Stimulated activated effector memory CD8-positive, alpha-beta T cell treated with anti-CD3 and anti-CD28 coated beads, Interleukin-12 subunit alpha, Interleukin-12 subunit beta, amount 100 ng/mL, for 72 hours (primary cell): ENCODE measurements around the gene DISP2.

ENCODE experiments used
- ATAC-seq: fragments of 150-1000 bp; cut with Tn5 transposase; 2 replicates; pipeline ENCODE4 v1.10.0; 2021
- DNase-seq, 2 donors: peaks; one replicate each; pipeline ENCODE4 v3.0.0; 2021 to 2022; ENCODE audit warnings: low spot score in 2 of 2
- H3K27ac Mint-ChIP-seq: one replicate; pipeline ENCODE4 v1.8.0; 2022; ENCODE audit warnings: mild to moderate bottlenecking, mixed read lengths
- H3K36me3 Mint-ChIP-seq: one replicate; pipeline ENCODE4 v1.8.0; 2022; ENCODE audit warnings: mild to moderate bottlenecking, mixed read lengths
- H3K4me1 Mint-ChIP-seq: one replicate; pipeline ENCODE4 v1.8.0; 2022; ENCODE audit warnings: mixed read lengths
- H3K4me3 Mint-ChIP-seq: one replicate; pipeline ENCODE4 v1.8.0; 2022; ENCODE audit warnings: mild to moderate bottlenecking, mixed read lengths
- H3K9me3 Mint-ChIP-seq: one replicate; pipeline ENCODE4 v1.8.0; 2022; ENCODE audit warnings: mixed read lengths

The DISP2 gene

GRCh38 chr15:40334541-40334940 is 23.5 kb upstream of the DISP2 start:
- Mint-ChIP-seq H3K27ac (no peak overlapping the region), H3K9me3 (no peaks in the 10 kb centered on the region), H3K4me3 (no peak overlapping the region), H3K36me3 (no peaks in the 10 kb centered on the region), H3K4me1 (peaks cover 20% of the 10 kb centered on the region)
- ATAC-seq (no peak), DNase-seq (no peak)

GRCh38 chr15:40334941-40335795 is 22.9 kb upstream of the DISP2 start:
- H3K36me3 Mint-ChIP-seq = no peaks in the 10 kb centered on the region
- no peak overlapping the region for H3K27ac Mint-ChIP-seq
- H3K4me3 Mint-ChIP-seq = no peak overlapping the region
- no peaks in the 10 kb centered on the region for H3K9me3 Mint-ChIP-seq
- no peak for ATAC-seq
- DNase-seq = no peak
- H3K4me1 Mint-ChIP-seq = peaks cover 20% of the 10 kb centered on the region

DNA sequence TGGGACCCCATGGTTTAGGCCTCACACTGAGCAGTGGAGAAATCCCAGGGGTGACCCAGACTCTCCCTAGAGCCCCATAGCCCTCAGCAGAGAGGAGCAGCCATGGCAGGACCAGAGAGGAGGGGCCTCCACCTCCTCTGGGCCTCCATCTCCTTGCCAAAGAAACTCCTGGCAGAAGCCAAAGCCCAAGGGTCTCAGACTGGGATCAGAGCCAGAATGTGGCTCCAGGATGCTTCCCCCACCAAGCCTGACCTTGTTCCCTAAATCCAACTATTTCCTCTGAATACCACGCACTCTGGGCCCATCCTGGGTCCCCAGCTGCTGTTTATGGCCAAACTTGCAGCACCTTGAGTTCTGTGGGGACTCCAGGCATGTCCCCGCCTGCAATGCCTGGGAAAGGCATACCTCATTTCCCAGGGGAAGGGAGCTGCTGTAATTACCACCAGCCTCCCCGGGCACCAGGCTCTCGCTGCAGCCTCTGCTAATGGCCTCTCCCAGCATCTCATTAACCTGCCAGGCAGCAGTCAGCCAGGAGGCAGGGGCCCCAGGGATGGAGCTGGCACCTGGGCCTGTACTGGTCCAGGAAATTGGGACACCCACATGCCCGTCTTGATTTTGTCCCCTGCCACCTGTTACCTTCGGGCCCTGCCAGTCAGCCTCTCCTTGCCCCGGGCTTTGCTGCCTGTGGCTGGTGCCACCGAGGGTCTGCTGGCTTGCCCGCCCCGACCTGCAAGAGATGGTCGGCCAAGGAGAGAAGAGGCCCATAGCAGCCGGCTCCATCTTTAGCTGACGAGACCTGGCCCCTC is 21.9 kb upstream of the DISP2 start:
- ATAC-seq (no peak), DNase-seq (no peak)
- Mint-ChIP-seq H3K4me3 (no peak overlapping the region), H3K27ac (no peak overlapping the region), H3K9me3 (no peaks in the 10 kb centered on the region), H3K36me3 (no peaks in the 10 kb centered on the region), H3K4me1 (peaks cover 20% of the 10 kb centered on the region)

DNA sequence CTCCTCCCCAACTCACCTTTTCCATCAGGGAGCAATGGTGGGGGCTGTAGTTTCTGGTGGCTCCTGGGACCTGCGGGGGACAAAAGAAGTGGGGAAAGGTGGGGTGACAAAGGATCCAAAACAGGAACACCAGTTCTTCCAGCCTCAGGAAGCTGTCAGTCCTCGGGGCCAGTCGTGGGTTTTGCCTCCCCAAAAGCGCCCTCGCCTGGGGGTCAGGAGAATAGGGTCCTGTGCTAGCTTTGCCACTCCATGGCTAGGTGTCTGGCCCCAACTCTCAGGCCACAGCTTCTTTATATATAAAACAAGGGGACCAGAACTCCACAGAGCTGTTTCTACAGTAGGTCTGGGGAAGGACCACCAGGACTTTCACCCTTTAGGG is 21.3 kb upstream of the DISP2 start:
- H3K4me1 Mint-ChIP-seq = peaks cover 20% of the 10 kb centered on the region
- H3K27ac Mint-ChIP-seq = no peak overlapping the region
- ATAC-seq = no peak
- no peak for DNase-seq
- no peak overlapping the region for H3K4me3 Mint-ChIP-seq
- no peaks in the 10 kb centered on the region for H3K9me3 Mint-ChIP-seq
- no peaks in the 10 kb centered on the region for H3K36me3 Mint-ChIP-seq

GRCh38 chr15:40337597-40337996 is 20.4 kb upstream of the DISP2 start:
- Mint-ChIP-seq H3K4me3 (no peak overlapping the region), H3K36me3 (no peaks in the 10 kb centered on the region), H3K27ac (no peak overlapping the region), H3K9me3 (no peaks in the 10 kb centered on the region), H3K4me1 (peaks cover 20% of the 10 kb centered on the region)
- no peak for ATAC-seq
- no peak for DNase-seq

DNA sequence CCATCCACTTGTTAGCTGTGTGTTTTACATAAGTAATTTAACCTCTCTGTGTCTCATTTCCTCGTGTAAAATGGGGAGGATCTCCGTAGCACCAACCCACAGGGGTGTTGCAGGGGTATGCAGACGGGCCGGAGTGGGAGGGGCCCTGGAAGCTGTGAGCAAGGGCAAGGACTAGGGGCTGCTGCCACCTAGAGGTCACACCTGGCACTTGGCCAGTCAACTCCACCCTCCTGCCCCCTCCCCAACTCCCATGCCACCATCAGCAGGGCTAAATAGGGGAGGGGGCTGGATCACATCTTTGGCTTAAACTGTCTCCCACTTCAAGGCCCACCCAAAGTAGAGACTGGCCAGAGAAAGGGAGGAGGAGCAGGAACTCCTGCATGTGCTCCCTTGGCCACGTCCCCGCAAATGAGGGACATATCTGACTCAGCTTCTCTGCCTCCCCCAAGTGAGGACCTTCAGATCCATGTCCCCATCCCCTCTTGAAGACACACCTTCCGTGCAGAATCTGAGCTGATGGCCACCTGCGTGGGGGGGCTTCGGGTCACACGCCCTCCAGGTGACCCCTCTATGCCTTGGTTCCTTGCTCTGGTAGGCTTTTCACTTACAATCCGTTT is 19.9 kb upstream of the DISP2 start:
- peaks cover 20% of the 10 kb centered on the region for H3K4me1 Mint-ChIP-seq
- H3K27ac Mint-ChIP-seq = no peak overlapping the region

DNA sequence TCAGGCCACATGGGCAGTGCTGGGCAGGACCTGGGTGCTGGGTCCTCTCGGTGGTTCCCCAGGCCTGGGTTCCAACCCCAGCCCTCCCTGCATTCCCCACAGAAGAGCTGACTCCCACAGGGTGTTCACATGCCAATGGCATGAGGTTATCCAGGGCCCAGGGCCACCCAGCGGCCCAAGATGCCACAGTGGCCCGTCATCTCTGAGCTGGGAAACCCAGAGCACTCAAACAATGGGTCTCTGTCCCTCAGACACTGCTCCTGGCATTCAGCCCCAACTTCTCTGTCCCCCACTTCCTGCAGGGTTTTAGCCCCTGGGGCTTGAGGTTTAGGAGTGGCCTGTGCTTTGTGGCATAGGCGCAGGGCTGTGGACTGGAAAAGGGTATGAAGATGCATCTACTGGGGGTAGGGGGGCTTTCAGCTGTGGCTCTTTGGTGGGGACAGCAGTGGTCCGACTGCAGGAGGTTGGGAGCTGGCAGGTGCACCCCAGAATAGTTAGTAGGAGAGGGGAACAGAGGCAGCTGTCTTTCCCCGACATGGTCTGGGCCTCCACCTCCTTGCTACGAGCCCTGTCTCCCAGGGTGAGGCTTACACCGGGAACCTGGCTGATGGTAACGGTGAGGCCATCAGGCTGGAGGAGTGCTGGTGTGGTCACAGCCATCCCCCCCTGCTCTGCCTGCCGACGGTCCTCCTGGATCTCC is 18.9 kb upstream of the DISP2 start:
- no peak overlapping the region for H3K27ac Mint-ChIP-seq
- H3K4me1 Mint-ChIP-seq = peaks cover 18% of the 10 kb centered on the region
- DNase-seq (no peak), ATAC-seq (no peak)
- no peaks in the 10 kb centered on the region for H3K9me3 Mint-ChIP-seq
- H3K4me3 Mint-ChIP-seq = no peak overlapping the region
- no peaks in the 10 kb centered on the region for H3K36me3 Mint-ChIP-seq

More for the DNA sequence above, 19.9 kb upstream of the DISP2 start:
- Mint-ChIP-seq H3K36me3 (no peaks in the 10 kb centered on the region), H3K9me3 (no peaks in the 10 kb centered on the region), H3K4me3 (no peak overlapping the region)
- DNase-seq (peak; percentile 55 to 87), ATAC-seq (peak; percentile 83)

DNA sequence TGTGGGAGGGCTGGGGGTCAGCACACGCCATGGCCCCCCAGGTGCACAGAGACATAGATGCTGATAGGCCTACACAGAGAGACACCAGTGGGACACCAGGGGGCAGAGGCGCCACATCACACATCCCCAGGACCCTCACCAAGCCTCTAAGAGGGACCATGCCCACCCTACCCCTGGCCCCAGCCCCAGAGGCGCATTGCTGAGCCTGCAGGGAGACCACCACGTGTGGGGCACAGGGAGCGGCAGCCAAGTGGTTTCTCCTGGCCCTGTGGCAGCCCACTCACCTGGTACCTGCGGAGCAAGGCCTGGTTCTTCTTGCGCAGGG is 18.4 kb upstream of the DISP2 start:
- no peak for DNase-seq
- Mint-ChIP-seq H3K4me1 (peaks cover 15% of the 10 kb centered on the region), H3K27ac (no peak overlapping the region), H3K4me3 (no peak overlapping the region), H3K9me3 (no peaks in the 10 kb centered on the region), H3K36me3 (no peaks in the 10 kb centered on the region)
- ATAC-seq = no peak

GRCh38 chr15:40340038-40340739 is 17.8 kb upstream of the DISP2 start:
- H3K4me3 Mint-ChIP-seq = no peak overlapping the region
- H3K27ac Mint-ChIP-seq = no peak overlapping the region
- H3K9me3 Mint-ChIP-seq = no peaks in the 10 kb centered on the region
- H3K4me1 Mint-ChIP-seq = peaks cover 15% of the 10 kb centered on the region
- DNase-seq = no peak
- ATAC-seq = no peak
- no peaks in the 10 kb centered on the region for H3K36me3 Mint-ChIP-seq

GRCh38 chr15:40340740-40341400 is 17.1 kb upstream of the DISP2 start, which contains the start of gene CCDC9B:
Gene CCDC9B, minus strand, starts transcription at chr15:40340939. Its CDS starts 120 bp downstream, at chr15:40340819.
- no peaks in the 10 kb centered on the region for H3K9me3 Mint-ChIP-seq
- H3K4me3 Mint-ChIP-seq = no peak within 1 kb of the TSS
- no peak for ATAC-seq
- no peak within 1 kb of the TSS for H3K27ac Mint-ChIP-seq
- H3K36me3 Mint-ChIP-seq = no peaks in the 10 kb centered on the region
- no peak for DNase-seq
- peaks cover 15% of the 10 kb centered on the region for H3K4me1 Mint-ChIP-seq

- Mint-ChIP-seq H3K4me1 (peaks cover 15% of the 10 kb centered on the region), H3K27ac (no peak overlapping the region), H3K9me3 (no peaks in the 10 kb centered on the region), H3K36me3 (no peaks in the 10 kb centered on the region), H3K4me3 (no peak overlapping the region)
- ATAC-seq = no peak
- no peak for DNase-seq
Measured at GRCh38 chr15:40342416-40343320, 15.4 kb upstream of the DISP2 start.

- DNase-seq (no peak), ATAC-seq (no peak)
- peaks cover 8% of the 10 kb centered on the region for H3K4me1 Mint-ChIP-seq
- H3K9me3 Mint-ChIP-seq = no peaks in the 10 kb centered on the region
- H3K4me3 Mint-ChIP-seq = no peak overlapping the region
- H3K36me3 Mint-ChIP-seq = no peaks in the 10 kb centered on the region
- H3K27ac Mint-ChIP-seq = no peak overlapping the region
Measured at GRCh38 chr15:40343512-40343911, 14.5 kb upstream of the DISP2 start.

DNA sequence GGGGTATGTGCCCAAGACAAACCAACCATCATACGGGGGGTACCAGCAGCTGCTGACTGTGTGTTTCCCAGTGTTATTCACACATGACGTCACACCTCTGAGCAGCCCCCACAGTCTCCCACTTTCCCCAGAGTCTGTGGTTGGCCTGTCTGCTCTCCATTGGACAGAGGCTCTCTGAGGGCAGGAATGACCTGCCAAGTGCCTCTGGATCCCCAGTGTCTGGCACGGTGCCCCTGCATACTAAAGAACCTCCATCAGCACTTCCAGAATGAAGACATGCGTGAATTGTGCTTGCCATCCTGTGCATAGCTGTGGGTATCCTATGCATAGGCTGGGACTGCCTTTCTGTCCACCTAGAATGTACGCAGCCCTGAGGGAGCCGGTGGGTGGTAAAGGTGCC is 13.8 kb upstream of the DISP2 start:
- Mint-ChIP-seq H3K36me3 (no peaks in the 10 kb centered on the region), H3K27ac (no peak overlapping the region), H3K4me1 (peaks cover 5% of the 10 kb centered on the region), H3K9me3 (no peaks in the 10 kb centered on the region), H3K4me3 (no peak overlapping the region)
- ATAC-seq (no peak), DNase-seq (no peak)
